NCI-H1417 (cell line): ENCODE measurements around the gene SLC39A10.

ENCODE experiments used
- DNase-seq, 3 experiments: peaks; one replicate each; lab custom pipeline; 2025; lab: John Stamatoyannopoulos, UW

SLC39A10 gene

DNA sequence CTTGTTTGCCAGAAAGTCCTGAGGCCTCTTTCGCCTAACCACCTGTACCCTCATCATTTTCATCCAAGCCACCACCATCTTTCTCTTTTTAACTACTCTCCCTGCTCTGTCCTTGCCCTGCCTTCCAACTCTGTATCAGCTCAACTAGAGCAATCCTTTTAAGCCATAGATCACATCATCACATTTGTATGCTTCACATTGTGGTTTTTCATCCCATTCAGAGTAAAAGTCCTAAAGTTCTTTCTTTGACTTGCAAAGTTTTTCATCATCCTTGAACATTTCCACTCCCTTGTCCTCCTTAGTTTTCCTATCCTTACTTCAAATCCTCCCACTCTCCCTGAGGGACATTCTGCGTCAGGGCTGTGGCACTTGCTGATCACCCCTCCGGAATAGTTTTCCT lies 73.9 kb downstream of the SLC39A10 start:
- DNase-seq = no peak

DNA sequence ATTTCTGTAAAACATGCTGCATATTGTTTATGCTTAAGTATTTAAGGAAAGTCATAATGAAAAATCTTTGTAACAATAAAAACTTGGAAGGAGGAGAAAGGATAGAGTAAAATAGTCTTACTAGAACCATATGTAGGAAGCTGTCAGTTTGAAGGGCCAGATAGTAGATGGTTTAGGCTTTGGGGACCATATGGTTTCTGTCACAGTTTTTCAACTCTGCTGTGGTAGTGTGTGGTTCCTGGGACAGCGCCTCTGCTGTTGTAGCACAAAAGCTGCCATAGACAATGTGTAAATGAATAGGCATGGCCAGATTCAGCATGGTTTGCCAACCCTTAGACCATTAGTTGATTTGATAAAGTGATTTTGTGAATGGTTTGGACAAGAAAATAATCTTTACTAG lies 75.5 kb downstream of the SLC39A10 start:
- no peak for DNase-seq

DNA sequence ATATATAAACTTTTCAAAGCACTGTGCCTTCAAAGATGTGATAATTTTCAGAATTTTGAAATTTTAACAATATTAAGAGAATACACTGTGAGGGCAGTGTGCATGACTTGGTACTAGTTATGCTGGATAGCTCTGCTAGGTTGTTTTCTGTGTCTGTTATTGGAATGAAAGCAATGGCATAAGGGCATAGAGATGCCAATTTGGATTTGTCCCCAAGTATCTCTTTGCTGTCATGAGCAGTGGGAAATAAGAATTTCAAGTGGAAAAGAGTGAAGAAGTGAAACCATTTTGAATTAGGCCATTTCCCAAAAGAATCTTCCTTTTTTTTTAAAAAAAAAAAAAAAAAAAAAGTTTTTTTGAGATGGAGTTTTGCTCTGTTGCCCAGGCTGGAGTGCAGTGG lies 76.8 kb downstream of the SLC39A10 start:
- DNase-seq = no peak

DNA sequence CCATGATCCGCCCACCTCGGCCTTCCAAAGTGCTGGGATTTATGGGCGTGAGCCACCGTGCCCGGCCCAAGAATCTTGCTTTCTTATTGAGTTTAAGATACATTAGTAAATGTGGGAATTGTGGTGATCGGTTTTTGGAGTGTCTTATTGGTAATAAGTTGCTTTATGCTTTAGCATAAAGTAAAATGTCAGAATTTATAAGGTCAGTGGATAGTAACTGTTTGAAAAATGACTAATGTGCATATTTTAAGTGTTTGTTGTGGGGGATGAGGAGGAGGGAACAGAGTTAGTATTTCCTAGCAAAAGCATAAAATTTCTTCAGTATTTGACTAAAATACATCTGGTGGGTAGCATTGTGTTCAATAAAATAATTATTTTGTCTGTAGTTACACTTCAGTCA lies 77.4 kb downstream of the SLC39A10 start:
- DNase-seq = no peak

DNA sequence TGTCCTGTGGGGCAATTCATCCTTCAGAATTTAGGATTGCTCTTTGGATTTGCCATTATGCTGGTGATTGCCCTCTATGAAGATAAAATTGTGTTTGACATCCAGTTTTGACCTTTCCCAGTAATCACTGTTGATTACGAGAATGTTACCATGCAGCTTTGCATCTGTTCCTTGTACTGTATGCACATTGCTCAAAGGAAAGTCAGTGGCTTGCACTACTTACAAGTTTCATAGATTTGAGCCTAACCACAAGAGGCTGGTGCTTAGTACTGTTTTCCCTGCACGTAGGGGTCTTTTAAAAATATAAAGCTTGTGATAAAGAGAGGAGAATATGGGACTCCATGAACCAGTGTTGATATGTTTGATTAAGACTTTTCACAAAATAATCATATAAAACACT lies 77.9 kb downstream of the SLC39A10 start:
- DNase-seq = no peak

DNA sequence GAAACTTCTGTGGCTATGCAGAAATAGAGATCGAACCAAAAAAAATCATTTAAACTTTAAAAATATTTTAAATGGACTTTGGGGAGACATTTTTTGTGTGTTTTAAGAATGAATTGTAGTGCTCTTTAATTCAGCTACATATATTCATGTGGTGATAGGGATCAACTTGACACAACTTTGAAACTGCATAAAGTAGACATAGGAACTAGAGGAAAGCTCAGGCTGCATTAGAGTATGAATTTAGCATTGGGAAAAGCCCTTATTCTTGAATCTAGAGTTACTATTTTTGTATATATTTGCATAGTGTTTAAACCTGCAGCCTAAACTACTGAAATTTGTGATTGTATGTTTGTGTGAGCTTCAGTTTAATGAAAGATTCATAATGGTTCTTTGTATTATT lies 78.3 kb downstream of the SLC39A10 start:
- DNase-seq = no peak

DNA sequence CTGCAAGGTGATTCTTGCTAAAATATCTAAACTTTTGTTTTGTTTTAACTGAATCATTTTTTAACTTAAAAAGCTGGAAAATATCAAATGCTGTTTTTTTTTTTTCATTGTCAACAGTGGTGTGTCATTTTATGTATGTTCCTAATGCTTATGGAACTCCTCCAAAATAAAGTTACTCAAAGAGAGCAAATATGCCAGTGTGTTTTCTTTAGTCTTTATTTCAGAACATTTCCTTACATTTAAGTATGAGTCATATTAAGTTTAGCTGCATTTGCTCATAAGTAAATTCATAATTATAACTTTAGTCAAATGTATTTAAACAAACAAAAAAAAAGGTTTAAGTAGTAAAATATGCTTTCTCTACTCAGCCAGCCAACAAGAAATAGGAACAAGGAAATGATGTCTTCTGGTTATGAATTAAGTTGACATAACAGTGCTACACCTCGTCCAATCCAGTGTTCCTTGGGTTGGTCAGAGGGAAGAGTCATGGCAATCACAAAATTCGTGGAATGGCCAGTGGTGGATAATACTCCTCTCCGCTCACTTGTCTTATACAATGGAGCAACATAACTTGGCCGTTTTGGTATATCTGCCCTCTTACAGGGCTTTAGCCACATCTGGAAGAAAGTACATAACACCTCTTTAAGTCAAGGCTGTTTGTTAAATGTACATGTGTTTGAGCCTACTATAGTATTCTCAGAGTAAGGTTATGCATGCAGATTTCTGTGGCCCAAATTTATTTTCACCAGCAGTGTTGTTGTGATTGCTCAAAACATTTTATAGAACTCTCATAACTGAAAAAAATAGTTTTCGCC lies 80.7 kb downstream of the SLC39A10 start:
- no peak for DNase-seq

DNA sequence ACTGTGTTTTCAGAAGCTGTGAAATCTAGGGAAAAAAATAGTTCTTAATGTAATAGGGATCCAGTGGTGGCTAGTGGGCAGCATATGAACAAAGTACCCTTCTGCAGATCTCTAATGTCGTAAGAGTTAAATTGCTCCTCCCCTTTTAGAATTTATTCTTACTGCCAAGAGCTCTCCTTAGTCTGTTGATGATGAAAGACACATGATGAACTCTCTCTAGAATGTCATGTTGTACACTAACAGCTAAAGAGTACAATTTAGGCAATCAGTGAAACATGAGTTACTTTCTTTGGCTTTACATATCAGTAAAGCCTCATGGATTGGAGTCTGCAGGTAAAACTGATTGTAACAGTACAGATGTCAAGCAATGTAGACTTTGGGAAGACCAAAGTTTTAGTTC lies 84.2 kb downstream of the SLC39A10 start:
- no peak for DNase-seq

DNA sequence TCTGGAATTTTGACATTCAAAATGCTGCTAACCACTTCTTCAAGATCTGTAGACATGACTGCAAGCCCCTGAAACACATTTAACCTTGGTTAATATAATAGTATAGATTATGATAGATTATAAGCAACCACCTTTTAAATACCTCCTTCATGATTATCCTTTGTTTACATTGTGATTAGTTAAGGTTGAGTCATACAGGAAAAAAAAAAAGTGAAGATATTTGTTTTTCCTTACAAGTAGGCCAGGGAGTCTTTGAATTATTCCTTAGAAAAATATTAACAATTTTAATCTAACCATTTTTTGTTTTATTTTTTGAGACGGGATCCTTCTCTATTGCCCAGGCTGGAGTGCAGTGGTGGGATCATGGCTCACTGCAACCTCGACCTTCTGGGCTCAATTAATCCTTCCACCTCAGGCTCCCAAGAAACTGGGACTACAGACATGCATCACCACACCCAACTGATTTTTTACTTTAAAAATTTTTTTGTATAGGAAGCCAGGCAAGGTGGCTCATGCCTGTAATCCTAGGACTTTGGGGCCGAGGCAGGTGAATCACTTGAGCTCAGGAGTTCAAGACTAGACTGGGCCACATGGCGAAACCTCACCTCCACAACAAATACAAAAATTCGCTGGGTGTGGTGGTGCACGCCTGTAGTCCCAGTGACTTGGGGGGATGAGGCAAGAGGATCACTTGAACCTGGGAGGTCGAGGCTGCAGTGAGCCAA lies 99.4 kb downstream of the SLC39A10 start:
- no peak for DNase-seq

DNA sequence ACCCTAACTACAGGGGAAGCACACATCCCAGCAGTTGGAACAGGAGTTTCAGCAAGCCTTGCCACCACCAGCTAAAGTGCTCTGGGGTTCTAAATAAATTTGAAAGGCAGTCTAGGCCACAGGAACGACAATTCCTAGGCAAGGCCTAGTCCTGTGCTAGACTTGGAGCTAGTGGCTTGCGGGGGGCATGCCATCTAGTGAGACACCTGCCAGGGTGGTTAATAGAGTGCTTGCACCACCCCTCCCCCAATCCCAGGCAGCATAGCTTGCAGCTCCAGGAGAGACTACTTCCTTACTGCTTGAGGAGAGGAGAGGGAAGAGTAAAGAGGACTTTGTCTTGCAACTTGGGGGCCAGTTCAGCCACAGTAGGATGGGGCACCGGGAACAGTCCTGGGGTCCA lies 101.8 kb downstream of the SLC39A10 start:
- no peak for DNase-seq

DNA sequence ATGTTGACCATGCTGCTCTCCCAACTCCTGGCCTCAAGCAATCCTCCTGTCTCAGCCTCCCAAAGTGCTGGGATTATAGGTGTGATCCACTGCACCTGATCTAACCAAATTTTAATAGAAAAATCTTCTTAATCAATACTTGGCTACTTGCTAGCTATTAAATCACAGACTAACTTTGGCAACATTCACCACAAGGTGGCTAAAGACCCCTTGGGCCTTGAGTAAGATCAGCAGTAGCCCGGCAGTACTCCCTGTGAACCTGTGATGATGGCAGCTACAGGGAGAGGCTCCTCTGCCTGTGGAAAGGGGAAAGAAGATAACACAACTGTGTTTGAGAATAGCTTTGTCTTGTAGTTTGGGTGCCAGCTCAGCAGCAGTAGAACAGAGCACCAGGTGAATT lies 102.9 kb downstream of the SLC39A10 start:
- no peak for DNase-seq

DNA sequence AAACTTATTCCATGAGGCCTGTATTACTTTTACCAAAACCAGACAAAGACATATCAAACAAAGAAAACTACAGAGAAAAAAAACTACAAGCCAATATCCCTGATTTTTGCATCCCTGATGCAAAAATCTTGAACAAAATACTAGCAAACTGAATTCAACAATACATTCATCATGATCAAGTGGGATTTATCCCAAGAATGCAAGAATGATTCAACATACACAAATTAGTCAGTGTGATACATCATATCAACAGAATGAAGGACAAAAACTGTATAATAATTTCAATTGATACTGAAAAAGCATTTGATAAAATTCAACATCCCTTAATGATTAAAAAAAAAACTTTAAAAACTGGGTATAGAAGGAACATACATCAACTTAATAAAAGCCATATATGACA lies 106.8 kb downstream of the SLC39A10 start:
- DNase-seq = no peak

DNA sequence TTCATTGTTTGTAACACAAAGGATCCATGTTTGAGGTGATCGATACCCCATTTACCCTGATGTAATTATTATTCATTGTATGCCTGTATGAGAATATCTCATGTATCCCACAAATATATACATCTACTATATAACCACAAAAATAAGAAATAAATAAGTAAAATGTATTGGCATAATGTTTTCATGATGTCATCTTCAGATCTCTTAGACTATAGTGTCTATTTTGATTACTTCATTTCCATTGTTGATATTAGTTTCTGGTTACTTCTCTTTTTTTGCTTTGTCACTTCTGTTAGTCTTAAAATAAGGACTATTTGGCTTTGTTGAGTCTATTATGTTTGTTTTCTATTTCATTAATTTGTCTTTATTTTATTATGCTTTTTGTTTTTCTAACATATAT lies 109.7 kb downstream of the SLC39A10 start:
- DNase-seq = no peak

DNA sequence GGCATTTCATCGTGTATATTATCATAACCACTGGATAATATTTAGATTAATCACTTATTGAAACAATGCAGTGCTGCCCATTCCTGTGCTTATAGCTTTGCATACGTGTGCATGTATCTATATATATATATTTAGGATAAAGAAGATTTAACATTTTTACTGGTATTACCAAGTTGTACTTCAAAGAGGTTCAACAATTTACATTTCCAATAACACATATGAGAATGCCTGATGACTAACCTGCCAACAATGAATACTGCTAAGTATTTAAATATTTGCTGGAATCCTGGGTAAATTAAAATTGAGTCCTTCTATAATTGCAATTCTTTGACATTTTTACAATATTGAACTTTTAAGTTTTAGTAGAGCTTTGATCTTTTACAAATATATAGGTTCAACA lies 111.4 kb downstream of the SLC39A10 start:
- DNase-seq = no peak

DNA sequence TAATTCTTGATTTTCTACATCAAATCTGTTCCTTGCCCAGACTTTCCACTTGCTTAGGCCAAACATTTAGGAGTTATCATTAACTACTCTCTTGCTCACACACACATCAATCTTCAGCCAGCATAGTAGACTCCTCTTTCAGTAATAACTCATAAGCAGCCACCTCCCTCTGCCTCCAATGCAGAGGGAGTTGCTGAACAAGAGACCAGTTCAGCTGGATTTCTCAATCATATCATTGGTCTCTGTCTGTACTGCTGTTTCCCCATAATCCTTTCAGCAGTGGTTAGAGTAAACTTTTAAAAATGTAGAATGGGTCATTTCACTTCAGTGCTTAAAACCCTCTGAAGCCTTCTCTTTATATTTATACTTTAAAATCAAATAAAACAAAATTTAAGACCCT lies 112.9 kb downstream of the SLC39A10 start:
- no peak for DNase-seq

DNA sequence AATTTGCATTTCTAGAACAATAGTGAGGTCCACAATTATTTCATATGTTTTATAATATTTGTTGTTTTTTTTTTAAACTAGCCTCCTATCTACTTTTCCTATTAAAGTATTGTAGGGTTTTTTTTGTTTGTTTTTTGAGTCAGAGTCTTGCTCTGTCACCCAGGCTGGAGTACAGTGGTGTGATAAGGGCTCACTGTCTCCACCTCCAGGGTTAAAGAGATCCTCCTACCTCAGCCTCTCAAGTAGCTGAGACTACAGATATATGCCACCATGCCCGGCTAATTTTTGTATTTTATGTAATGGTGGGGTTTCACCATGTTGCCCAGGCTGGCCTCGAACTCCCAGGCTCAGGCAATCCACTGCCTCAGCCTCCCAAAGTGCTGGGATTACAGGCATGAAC lies 122.5 kb downstream of the SLC39A10 start:
- no peak for DNase-seq

DNA sequence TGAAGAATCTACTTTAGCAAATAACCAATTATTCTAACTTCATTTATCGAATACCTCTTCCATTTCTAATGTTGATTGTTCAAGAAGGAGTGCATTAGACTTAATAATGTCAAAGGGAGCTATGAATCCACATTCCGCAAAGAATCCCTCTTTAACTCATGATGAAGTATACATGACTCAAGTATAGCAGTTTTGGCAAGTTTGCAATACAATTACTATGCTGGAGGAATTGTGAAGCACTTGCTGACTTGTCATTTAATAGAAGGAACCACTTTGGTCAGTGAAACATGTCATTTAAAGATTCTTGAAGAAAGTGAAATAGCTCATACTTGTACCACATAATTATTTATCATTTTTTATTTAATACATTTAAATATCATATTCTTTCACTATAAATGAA lies 125.1 kb downstream of the SLC39A10 start:
- DNase-seq = no peak
